HG03558 (cell line): ENCODE data around the gene ANKS6.
"Not testable (repeated sequence)": the region's sequence is repeated elsewhere in the genome, so short reads cannot be mapped to it uniquely, and the experiment has no call there.

ENCODE experiments used
- ATAC-seq: cut with Tn5 transposase; IDR thresholded peaks from one replicate; pipeline ENCODE4 v1.9.1; 2021; ENCODE audit warnings: moderate number of reproducible peaks; ENCODE audit not compliant: unreplicated experiment; ENCODE audit errors: extremely low read depth

The ANKS6 gene

DNA sequence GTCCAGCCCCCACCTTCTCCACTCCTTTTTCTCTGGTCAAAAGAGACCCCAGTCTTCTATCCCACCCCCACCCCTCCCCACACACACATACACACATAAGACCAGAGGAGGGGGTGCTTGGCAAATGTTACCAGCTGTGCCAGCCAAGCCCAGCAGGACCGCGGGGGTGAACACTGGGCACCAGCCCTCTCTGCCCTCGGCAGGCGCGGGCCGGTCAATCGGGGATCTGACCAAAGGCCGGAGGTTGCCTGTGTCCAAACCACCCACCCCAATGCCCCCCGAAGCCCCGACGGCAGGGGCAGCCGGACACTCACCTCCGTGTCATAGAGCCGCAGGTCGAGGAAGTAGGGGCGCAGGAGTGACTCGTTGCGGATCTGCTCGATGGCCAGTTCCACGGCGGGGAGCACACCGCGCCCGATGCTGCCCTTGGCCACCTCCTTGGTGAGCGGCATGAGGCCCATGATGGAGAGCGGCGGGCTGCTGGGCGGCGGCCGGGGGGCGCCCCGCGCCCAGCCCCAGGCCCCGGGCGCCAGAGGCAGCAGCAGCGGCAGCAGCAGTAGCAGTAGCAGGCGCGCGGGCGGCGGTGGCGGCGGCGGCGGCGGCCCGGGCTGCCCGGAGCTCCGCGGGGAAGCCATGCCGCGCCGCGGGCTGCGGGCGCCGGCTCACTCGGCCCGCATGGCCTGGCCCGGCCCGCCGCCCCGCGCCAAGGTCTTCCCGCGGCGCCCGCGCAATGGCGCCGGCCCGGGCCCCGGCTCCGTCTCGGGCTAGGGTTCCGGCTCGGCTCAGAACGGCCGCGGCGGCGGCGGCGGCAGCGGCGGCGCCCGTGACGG lies 88.0 kb downstream of the ANKS6 start:
- ATAC-seq: no peak

- no peak for ATAC-seq
These were observed 88.9 kb downstream of the ANKS6 start for GRCh38 chr9:98707166-98708102.

- ATAC-seq: no peak
These were observed 89.6 kb downstream of the ANKS6 start for GRCh38 chr9:98706651-98707165.

DNA sequence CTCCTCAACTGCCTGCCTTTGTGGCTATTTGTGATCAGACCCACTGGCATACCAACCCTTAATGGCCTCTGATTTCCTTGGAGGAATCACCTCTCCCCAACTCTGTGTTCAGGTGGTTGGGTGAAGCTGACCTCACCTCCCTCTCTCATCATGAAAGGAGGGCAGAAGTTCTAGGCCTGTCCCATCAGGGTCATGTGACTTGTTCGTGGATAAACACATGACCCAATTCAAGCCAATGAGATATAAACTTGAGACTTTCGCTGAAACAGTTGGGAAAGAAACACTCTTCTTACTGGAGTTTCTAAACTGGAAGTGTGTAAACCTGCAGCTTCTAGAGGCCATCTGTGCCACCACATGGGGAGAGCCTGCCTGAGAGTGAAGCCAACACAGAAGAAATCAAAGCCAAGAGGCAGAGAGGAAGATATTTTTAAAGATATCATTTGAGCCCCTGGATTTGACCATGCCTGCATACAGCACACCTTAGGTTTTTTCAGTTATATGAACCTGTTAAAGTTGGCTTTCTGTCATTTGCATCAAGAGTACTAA lies 93.4 kb downstream of the ANKS6 start:
- ATAC-seq: no peak

GRCh38 chr9:98702340-98702739 lies 94.0 kb downstream of the ANKS6 start:
- no peak for ATAC-seq

DNA sequence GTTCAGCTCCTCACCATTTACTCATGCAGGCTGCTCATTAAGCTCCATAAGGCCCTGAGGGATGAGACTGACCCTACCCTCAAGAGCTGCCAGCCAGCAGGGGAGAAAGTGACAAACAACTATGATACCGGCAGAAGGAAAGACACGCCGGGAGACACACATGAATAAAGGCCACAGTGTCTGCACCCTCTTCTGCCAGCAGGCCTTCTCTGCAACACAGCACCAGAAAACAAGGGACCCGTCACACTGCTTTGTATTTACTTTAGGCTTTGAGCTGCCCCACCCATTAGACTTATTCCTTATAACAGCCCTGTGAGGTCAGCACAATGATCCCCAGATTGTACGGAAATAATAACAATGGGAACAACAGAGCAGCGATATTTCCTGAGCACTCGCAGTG lies 94.8 kb downstream of the ANKS6 start:
- ATAC-seq: no peak

DNA sequence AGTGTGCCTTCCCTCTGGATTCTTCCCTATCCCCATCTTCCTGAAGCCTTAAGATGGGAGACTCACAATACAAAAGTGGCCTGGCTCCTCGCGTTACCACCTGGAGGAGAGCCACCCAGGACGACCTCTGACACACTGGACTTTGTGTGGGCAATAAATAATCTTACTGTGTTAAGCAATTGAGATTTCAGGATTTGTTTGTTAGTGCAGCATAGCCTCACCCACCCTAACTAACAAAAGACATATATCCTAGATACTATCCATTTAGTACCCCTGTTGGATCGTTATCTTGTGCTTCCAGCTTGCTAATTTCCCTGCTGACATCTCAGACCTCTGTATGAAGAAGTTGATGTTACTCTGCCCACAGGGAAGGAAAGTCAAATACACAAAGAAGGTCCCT lies 95.6 kb downstream of the ANKS6 start:
- ATAC-seq: no peak

GRCh38 chr9:98698856-98699255 lies 97.5 kb downstream of the ANKS6 start:
- ATAC-seq: no peak

DNA sequence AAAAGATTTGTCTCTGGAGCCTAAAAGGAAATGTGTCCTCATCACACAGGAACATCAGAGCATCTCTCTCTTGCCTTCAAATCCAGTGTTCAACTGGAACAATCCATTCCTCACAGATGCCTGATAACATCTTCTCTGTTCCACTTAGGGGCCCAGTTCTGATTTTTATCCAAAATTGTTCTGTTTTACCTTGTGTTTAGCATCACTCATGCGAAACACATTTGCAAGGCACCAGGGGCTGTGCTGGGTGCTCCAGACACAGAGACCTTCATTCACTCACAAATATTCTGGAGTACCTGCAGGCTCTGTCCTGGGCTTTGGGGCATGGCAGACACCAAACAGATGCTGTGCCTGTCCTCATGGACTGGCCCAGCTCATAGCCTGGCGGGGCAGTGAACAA lies 101.4 kb downstream of the ANKS6 start:
- ATAC-seq: no peak

DNA sequence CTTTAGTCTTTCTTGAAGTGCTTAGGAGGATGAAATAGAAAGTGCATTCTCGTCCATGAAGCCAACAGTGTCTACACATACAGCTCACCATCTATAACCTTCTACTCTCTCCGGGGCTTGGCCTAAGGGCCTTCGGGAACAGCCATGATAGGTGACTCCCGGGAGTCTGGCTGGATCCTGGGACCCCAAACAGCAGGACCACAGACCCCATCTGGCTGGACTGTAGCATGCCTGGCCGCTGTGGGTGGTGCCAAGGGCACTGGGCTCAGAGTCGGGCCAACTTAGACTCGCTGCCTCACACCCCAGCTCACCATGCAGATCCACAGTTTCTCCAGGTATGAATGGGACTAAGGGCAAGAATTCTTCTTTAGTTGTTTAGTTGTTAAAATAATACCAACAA lies 104.0 kb downstream of the ANKS6 start:
- ATAC-seq: no peak

DNA sequence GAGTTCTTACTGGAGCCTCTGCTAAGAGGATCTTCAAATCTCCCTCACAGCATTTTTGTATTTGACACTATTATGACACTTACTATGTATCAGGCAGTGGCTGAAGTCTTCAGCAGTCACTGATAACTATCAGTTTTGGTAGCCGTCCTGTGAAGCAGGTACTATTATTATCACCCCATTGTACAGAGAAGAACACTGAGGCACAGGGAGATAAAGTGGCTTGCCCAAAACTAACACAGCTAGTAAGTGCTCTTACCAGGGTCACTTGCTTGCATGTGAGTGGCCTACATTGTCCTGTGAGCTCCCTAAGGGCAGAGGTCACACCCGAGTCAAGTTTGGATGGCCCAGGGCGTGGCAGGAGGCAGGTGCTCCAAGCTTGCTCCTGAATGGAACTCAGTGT lies 104.5 kb downstream of the ANKS6 start:
- no peak for ATAC-seq

DNA sequence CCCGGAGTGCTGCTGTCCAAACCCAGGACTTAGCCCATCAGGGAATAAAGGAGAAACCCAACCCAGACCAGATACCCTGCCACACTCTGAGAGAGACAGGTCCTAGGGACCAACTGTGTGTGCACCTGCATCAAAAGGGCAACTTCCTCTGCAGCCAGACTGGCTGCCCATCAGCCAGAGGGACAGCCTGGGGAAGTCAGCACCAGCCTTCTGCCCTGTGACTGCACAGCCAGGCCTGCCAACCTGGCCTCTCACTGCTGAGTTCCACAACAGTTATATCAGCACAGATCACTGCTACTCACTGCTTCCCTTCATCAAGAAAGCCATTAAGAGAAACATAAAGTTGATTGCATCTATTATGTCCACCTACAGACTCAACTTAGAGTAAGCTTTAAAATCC lies 105.7 kb downstream of the ANKS6 start:
- no peak for ATAC-seq

- ATAC-seq: no peak
These were observed 107.5 kb downstream of the ANKS6 start for GRCh38 chr9:98688710-98689495.

GRCh38 chr9:98687911-98688310 lies 108.4 kb downstream of the ANKS6 start:
- no peak for ATAC-seq

- ATAC-seq: no peak
These were observed 109.1 kb downstream of the ANKS6 start for GRCh38 chr9:98686961-98687855.

GRCh38 chr9:98684816-98685215 lies 111.5 kb downstream of the ANKS6 start:
- not testable (repeated sequence) for ATAC-seq
